SK-N-SH treated with all-trans-retinoic acid at 6 μM for 48 hours (cell line): ENCODE data around the gene DLG2.

Source experiments
- BACH2 ChIP-seq: fragments of 250-450 bp; sonication (Bioruptor Pico); IDR thresholded peaks from 2 replicates; pipeline ENCODE4 v1.9.0; 2021; ENCODE audit warnings: mild to moderate bottlenecking, borderline replicate concordance
- CSDC2 ChIP-seq: fragments of 250-450 bp; sonication (Bioruptor Pico); IDR thresholded peaks from 2 replicates; pipeline ENCODE4 v1.5.0; 2020; ENCODE audit warnings: mild to moderate bottlenecking, moderate library complexity
- GLIS3 ChIP-seq: fragments of 250-450 bp; sonication (Bioruptor Pico); IDR thresholded peaks from 2 replicates; pipeline ENCODE4 v1.5.0; 2020; ENCODE audit warnings: mild to moderate bottlenecking, moderate library complexity
- TCF4 ChIP-seq: fragments of 250-450 bp; sonication (Bioruptor Pico); IDR thresholded peaks from 2 replicates; pipeline ENCODE4 v1.8.0; 2021; ENCODE audit warnings: mild to moderate bottlenecking, moderate library complexity, borderline replicate concordance
- ZFP3 ChIP-seq: fragments of 250-450 bp; sonication (Bioruptor Pico); IDR thresholded peaks from 2 replicates; pipeline ENCODE4 v1.5.0; 2020; ENCODE audit warnings: mild to moderate bottlenecking, moderate library complexity
- ZFP30 ChIP-seq: fragments of 450-650 bp; formaldehyde crosslinking; IDR thresholded peaks from 2 replicates; pipeline ENCODE4 v1.5.0; 2022; ENCODE audit warnings: mild to moderate bottlenecking, moderate library complexity
- ZNF70 ChIP-seq: fragments of 450-650 bp; formaldehyde crosslinking; IDR thresholded peaks from 2 replicates; pipeline ENCODE4 v1.5.0; 2020; ENCODE audit warnings: mild to moderate bottlenecking, moderate library complexity
- TF ChIP-seq, protein P1 (sequence below): fragments of 250-450 bp; sonication (Bioruptor Pico); IDR thresholded peaks from 2 replicates; pipeline ENCODE4 v1.5.1; 2021; ENCODE audit warnings: mild to moderate bottlenecking, moderate library complexity
- TF ChIP-seq, protein P2 (sequence below): fragments of 250-450 bp; sonication (Bioruptor Pico); IDR thresholded peaks from 2 replicates; pipeline ENCODE4 v1.8.0; 2020; ENCODE audit warnings: mild to moderate bottlenecking, moderate library complexity, borderline replicate concordance

DNA sequence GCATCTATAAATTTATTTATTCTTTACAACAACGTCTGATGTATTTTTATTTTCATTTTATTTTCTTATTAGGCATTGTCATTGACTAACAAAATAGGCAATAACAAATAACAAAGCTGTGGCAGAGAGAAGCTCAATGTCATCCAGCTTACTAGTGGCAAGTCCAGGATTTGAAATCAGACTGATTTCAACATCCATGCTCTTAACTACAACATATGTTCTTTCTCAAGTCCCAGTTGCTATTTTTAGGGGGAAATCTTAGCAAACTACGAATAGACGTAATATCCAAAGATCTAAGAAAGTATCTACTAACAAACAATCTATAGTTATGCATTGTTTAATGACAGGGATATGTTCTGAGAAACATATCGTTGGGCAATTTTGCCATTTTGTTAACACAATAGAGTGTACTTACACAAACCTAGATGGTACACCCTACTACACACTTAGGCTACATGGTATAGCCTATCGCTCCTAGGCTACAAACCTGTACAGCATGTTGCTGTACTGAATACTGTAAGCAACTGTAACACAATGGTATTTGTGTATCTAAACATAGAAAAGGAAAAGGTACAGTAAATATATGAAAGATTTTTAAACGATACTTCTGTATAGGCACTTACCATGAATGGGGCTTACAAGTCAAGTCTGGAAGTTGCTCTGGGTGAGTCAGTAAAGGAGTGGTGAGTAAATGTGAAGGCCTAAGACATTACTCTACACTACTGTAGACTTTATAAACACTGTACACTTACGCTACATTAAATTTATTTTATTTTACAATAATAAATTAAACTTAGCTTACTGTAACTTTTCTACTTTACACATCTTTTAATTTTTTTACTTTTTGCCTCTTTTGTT lies 151.3 kb downstream of the DLG2 start:
- no peak for TF ChIP-seq ZNF70
- no peak for TF ChIP-seq GLIS3 (CRISPR knock-in tag)
- no peak for TF ChIP-seq CSDC2 (CRISPR knock-in tag)
- TF ChIP-seq TCF4 (CRISPR knock-in tag): no peak
- TF ChIP-seq ZFP3: no peak
- TF ChIP-seq, protein P1, sequence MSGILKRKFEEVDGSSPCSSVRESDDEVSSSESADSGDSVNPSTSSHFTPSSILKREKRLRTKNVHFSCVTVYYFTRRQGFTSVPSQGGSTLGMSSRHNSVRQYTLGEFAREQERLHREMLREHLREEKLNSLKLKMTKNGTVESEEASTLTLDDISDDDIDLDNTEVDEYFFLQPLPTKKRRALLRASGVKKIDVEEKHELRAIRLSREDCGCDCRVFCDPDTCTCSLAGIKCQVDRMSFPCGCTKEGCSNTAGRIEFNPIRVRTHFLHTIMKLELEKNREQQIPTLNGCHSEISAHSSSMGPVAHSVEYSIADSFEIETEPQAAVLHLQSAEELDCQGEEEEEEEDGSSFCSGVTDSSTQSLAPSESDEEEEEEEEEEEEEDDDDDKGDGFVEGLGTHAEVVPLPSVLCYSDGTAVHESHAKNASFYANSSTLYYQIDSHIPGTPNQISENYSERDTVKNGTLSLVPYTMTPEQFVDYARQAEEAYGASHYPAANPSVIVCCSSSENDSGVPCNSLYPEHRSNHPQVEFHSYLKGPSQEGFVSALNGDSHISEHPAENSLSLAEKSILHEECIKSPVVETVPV (CRISPR knock-in tag): no peak
- TF ChIP-seq, protein P2, sequence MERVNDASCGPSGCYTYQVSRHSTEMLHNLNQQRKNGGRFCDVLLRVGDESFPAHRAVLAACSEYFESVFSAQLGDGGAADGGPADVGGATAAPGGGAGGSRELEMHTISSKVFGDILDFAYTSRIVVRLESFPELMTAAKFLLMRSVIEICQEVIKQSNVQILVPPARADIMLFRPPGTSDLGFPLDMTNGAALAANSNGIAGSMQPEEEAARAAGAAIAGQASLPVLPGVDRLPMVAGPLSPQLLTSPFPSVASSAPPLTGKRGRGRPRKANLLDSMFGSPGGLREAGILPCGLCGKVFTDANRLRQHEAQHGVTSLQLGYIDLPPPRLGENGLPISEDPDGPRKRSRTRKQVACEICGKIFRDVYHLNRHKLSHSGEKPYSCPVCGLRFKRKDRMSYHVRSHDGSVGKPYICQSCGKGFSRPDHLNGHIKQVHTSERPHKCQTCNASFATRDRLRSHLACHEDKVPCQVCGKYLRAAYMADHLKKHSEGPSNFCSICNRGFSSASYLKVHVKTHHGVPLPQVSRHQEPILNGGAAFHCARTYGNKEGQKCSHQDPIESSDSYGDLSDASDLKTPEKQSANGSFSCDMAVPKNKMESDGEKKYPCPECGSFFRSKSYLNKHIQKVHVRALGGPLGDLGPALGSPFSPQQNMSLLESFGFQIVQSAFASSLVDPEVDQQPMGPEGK (CRISPR knock-in tag): no peak
- no peak for TF ChIP-seq ZFP30 (CRISPR knock-in tag)
- no peak for TF ChIP-seq BACH2 (CRISPR knock-in tag)
